Measurements from ENCODE around the gene KRTAP12-3.
"Not testable (repeated sequence)": the region's sequence is repeated elsewhere in the genome, so short reads cannot be mapped to it uniquely, and the experiment has no call there.

The KRTAP12-3 gene

GRCh38 chr21:44685050-44685449 lies 27.3 kb downstream of the KRTAP12-3 start:
- DNase-seq (ENCODE audit: low read depth) = not testable (repeated sequence)

GRCh38 chr21:44686000-44686781 lies 28.5 kb downstream of the KRTAP12-3 start:
- no peak for DNase-seq (ENCODE audit: low read depth)

GRCh38 chr21:44686843-44687561 lies 29.3 kb downstream of the KRTAP12-3 start:
- no peak for DNase-seq (ENCODE audit: low read depth)

GRCh38 chr21:44687671-44688070 lies 29.9 kb downstream of the KRTAP12-3 start:
- DNase-seq (ENCODE audit: low read depth) = no peak

GRCh38 chr21:44689740-44690139 lies 32.0 kb downstream of the KRTAP12-3 start:
- not testable (repeated sequence) for DNase-seq (ENCODE audit: low read depth)

- DNase-seq (ENCODE audit: low read depth) = no peak
These were observed 34.0 kb downstream of the KRTAP12-3 start for GRCh38 chr21:44691686-44692085.

GRCh38 chr21:44692798-44693512 lies 35.2 kb downstream of the KRTAP12-3 start:
- no peak for DNase-seq (ENCODE audit: low read depth)

- no peak for DNase-seq (ENCODE audit: low read depth)
These were observed 37.0 kb downstream of the KRTAP12-3 start for GRCh38 chr21:44694776-44695175.

GRCh38 chr21:44695184-44695583 lies 37.5 kb downstream of the KRTAP12-3 start:
- no peak for DNase-seq (ENCODE audit: low read depth)

GRCh38 chr21:44695641-44696040 lies 37.9 kb downstream of the KRTAP12-3 start:
- DNase-seq (ENCODE audit: low read depth) = no peak

- DNase-seq (ENCODE audit: low read depth) = no peak
These were observed 38.8 kb downstream of the KRTAP12-3 start for GRCh38 chr21:44696572-44696971.

- not testable (repeated sequence) for DNase-seq (ENCODE audit: low read depth)
These were observed 39.6 kb downstream of the KRTAP12-3 start, which contains the start of gene KRTAP10-12 for GRCh38 chr21:44697172-44697810. Gene KRTAP10-12, plus strand, starts transcription at chr21:44697172. Its CDS starts 30 bp downstream, at chr21:44697202.

GRCh38 chr21:44697811-44698734 lies 40.3 kb downstream of the KRTAP12-3 start:
- DNase-seq (ENCODE audit: low read depth) = no peak

GRCh38 chr21:44699502-44700001 lies 41.8 kb downstream of the KRTAP12-3 start:
- DNase-seq (ENCODE audit: low read depth) = no peak

GRCh38 chr21:44700101-44701022 lies 42.6 kb downstream of the KRTAP12-3 start:
- no peak for DNase-seq (ENCODE audit: low read depth)

GRCh38 chr21:44701023-44701400 lies 43.3 kb downstream of the KRTAP12-3 start:
- no peak for DNase-seq (ENCODE audit: low read depth)

GRCh38 chr21:44701541-44701940 lies 43.8 kb downstream of the KRTAP12-3 start:
- no peak for DNase-seq (ENCODE audit: low read depth)

GRCh38 chr21:44702111-44702972 lies 44.6 kb downstream of the KRTAP12-3 start:
- DNase-seq (ENCODE audit: low read depth) = no peak

Measured in GM04504 (cell line).